Coronary artery (tissue), 2 donors: ENCODE measurements around the gene CSNK2A2.
A peak's percentile ranks its signal among the peaks of the same experiment; 100 is the strongest.

Experiments used
- DNase-seq: peaks from one replicate; pipeline ENCODE4 v3.0.0-alpha.2; 2017; ENCODE audit warnings: low spot score
- H3K27ac ChIP-seq, 2 donors: fragments of 200-600 bp; sonication (generic); one replicate each; pipeline ENCODE4 v1.5.1; 2016 to 2019
- H3K4me3 ChIP-seq: fragments of 200-600 bp; sonication (generic); 2 replicates; pipeline ENCODE4 v1.5.1; 2016; ENCODE audit warnings: mild to moderate bottlenecking, moderate library complexity
- CTCF ChIP-seq: fragments of 200-600 bp; sonication (generic); IDR thresholded peaks from one replicate; pipeline ENCODE4 v1.5.1; 2019; ENCODE audit warnings: antibody characterized with exemption

CSNK2A2 gene

DNA sequence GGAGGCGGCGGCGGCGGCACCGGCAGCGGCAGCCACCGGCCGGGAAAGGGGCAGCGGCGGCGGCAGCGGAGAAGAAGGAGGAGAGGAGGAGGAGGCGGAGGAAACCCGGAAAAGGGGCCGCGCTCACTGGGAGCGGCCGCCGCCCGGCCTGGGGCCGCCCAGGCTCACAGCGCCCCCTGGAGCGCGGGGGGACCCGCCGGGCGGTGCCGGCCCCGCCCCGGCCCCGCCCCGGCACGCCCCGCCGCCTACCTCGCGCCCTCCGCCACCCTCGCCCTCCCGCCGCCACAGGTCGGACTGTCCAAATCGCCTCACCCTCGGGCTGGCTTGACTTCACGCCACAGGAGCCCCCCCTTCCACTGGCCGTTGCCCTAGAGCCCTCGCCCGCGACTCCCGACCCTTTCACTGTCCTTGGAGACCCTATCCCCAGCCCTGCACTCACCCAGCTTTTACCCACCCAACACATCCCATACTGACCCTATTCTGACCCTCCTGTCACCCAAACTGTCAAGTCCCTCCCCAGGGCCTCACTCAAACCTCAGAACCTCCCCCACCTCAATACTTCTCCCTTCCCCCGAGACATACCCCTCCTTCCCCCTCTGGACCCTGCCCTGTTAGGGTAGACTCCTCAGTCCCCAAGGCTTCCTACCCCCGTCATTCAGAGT lies at the start of gene CSNK2A2:
Gene CSNK2A2 (minus strand): TSS at position 85 of the 662 bp plus-strand sequence. CDS start 370 bp downstream, outside the sequence.
- Histone ChIP-seq H3K4me3 (peak within 1 kb of the TSS; percentile 96), H3K27ac (peak within 1 kb of the TSS in 1 of 2 donors; percentile 53)
- TF ChIP-seq CTCF: no peak
- peak; percentile 72 for DNase-seq

GRCh38 chr16:58243528-58244004 lies 45.7 kb upstream of the CSNK2A2 start:
- TF ChIP-seq CTCF: no peak
- Histone ChIP-seq H3K27ac (no peak overlapping the region), H3K4me3 (no peak overlapping the region)
- no peak for DNase-seq

DNA sequence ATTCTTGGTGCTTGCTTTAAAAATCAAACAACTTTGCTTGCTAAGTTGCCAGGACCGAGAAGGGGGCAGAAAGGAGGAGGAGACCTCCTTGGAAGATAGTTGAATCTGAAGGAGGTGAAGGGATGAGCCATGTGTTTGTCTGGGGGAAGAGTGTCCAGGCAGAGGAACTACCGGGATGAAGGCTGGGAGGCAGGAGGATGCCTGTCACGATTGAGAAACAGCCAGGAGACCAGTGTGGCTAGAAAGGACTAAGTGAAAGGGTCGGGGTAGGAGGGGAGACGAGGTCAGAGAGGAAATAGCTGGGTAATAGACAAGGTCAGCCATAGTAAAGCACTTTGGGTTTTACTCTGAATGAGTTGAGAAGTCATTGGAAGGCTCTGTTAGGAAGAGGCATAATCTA lies 38.9 kb upstream of the CSNK2A2 start:
- Histone ChIP-seq H3K27ac (no peak overlapping the region), H3K4me3 (no peak overlapping the region)
- no peak for TF ChIP-seq CTCF
- DNase-seq: no peak

GRCh38 chr16:58236231-58236690 lies 38.4 kb upstream of the CSNK2A2 start:
- H3K27ac ChIP-seq: no peak overlapping the region
- no peak for TF ChIP-seq CTCF
- no peak for DNase-seq
- peak overlapping the region; percentile 57 for H3K4me3 ChIP-seq

DNA sequence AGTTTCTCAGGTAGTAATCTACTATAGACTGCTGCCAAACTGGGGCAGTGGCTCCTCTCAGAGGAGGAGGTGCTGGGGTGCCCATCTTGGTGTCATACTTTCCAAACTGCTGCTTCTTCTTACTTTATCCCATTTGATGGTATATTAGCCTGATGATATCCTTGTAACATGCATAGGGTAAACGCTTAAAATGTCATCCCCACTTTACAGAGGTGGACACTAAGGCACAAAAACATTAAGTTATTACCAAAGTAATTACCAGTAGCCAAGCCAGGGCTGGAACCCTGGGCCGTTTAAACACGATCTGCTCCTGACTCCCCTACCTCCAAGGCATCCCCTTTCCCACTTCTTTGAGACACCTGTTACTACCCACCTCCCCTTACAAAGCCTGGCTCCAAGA lies 37.8 kb upstream of the CSNK2A2 start:
- DNase-seq: no peak
- Histone ChIP-seq H3K4me3 (peak overlapping the region; percentile 57), H3K27ac (no peak overlapping the region)
- no peak for TF ChIP-seq CTCF

- Histone ChIP-seq H3K4me3 (no peak overlapping the region), H3K27ac (no peak overlapping the region)
- DNase-seq: no peak
- TF ChIP-seq CTCF: no peak
Measured at GRCh38 chr16:58234831-58235595, 37.1 kb upstream of the CSNK2A2 start.
